CMK (cell line): ENCODE measurements around the gene SLC16A12.
"Not testable (repeated sequence)": the region's sequence is repeated elsewhere in the genome, so short reads cannot be mapped to it uniquely, and the experiment has no call there.

Experiments
- DNase-seq: peaks from one replicate; pipeline ENCODE4 v3.0.0-alpha.2; 2010; ENCODE audit warnings: low read depth

Gene SLC16A12

DNA sequence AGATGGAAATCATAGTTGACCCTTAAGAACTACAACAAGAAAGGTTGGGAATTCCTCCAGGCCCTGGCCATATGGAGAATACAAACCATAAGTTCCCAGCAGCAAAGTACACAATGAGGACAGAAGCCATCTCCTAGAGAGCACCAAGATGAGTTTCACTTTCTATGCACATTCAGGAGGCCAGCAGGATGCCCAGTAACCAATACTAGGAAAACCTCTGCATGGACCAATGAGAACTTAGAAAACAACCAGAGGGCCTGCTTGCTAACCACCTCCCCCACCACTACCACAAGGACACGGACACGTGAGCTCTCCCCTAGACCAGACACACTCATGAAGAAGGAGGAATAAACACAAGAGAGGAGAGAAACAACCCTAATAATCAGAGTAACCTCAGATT lies 64.8 kb downstream of the SLC16A12 start:
- DNase-seq = no peak

DNA sequence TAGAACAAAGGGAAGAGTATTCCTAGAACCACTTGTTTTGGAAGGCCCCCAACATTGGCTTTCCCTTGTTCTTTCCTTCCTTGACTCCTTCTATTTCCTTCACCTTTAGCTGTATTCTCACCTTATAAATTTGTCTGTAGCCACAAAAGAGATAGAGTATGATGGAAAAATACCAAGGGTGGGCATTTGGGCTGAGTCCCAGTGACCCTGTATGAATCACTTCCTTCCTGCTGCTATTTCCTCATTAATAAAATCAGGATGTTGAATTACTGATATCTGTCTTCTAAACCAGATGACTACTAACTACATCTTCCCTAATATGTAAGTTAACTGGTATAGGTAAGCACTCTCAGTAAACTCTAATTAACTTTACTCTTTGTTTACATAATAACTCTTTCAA lies 65.9 kb downstream of the SLC16A12 start:
- DNase-seq = no peak

- DNase-seq = no peak
These were observed 67.0 kb downstream of the SLC16A12 start for GRCh38 chr10:89468191-89468965.

GRCh38 chr10:89466599-89467035 lies 68.8 kb downstream of the SLC16A12 start:
- DNase-seq = no peak

- no peak for DNase-seq
These were observed 70.2 kb downstream of the SLC16A12 start for GRCh38 chr10:89465196-89465595.

GRCh38 chr10:89463846-89464537 lies 71.4 kb downstream of the SLC16A12 start:
- no peak for DNase-seq

GRCh38 chr10:89458784-89459183 lies 76.6 kb downstream of the SLC16A12 start:
- DNase-seq = no peak

- DNase-seq = no peak
These were observed 77.1 kb downstream of the SLC16A12 start for GRCh38 chr10:89458291-89458690.

DNA sequence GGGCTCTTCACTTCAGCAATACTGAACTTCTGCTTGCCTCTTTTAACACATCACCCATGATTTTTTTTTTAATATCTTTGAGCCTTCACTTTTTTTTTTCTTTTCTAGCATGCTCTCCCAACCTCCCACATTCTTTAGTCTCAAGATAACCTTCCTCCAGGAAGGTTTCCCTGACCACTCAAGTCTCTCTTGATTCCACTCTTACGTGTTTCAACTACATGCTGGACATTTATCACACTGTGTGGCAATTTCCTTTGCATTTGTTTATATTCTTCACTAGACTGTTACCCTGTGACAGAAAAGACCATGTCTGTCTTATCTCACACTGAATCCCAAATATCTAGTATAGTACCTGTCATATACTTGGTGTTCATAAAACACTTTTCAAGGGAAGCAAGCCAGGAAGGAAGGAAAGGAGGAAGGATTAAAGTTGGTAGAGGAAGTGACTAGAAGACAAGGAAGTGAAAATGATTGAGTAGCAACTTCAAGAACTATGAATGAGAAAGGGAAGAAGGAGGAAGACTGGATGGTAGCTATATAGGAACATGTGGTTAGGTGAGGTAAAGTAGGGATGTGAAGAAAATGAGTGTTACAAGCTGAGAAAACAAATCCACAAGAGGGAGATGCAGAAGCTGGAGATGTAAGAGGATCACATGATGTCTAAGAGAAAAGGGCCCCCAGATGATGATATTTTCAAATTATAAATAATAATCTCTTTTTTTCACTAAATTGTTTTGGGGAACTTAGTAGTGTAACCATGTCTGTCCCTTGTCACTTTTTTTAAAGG lies 80.6 kb downstream of the SLC16A12 start:
- no peak for DNase-seq

DNA sequence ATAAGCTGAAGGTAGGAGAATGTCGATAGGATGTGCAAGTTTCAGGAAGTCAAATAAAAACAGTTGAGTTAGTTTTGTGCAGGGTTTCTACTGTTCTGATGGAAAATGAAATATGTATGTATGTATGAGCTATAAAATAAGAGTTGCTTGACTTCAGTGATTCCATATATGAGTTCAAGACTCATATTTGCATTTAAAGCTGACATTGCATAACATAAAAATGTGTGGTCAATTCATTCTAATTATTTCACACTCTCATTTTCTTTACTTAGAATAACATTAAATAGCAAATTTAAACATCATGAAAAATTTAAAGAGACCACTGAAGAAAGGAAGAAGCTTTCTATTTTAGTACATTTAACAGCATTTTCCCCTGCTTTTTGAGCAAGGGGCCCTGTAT lies 83.2 kb downstream of the SLC16A12 start:
- DNase-seq = no peak

DNA sequence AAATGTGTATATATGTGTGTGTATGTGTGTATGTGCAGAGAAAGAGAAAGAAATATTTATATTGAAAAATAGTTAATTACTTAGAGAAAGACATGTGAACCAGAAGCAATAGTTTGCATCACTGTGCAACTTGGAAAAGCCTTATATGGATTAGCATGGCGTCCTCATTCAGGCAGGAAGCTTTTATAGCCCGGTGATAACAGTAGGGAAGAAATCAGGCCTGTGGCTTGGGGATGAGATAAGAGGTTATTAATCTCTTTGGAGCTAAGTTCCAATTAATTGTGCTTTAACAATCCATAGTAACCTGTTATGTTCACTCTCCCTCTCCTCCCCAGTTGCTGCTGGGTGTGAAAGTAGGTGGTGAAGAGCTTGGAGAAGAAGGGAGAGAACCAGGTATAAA lies 84.5 kb downstream of the SLC16A12 start:
- DNase-seq = no peak

DNA sequence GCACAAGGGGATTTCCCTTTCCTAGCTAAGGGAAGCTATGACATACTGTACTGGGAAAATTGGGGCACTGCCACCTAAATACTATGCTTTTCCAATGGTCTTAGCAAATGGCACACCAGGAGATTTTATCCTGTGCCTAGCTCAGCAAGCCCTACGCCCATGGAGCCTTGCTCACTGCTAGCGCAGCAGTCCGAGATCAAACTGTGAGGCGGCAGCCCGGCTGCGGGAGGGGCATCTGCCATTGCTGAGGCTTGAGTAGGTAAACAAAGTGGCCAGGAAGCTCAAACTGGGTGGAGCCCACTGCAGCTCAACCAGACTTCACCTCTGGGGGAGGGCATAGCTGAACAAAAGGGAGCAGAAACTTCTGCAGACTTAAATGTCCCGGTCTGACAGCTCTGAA lies 90.6 kb downstream of the SLC16A12 start:
- not testable (repeated sequence) for DNase-seq

GRCh38 chr10:89442289-89442688 lies 93.1 kb downstream of the SLC16A12 start:
- DNase-seq = no peak

DNA sequence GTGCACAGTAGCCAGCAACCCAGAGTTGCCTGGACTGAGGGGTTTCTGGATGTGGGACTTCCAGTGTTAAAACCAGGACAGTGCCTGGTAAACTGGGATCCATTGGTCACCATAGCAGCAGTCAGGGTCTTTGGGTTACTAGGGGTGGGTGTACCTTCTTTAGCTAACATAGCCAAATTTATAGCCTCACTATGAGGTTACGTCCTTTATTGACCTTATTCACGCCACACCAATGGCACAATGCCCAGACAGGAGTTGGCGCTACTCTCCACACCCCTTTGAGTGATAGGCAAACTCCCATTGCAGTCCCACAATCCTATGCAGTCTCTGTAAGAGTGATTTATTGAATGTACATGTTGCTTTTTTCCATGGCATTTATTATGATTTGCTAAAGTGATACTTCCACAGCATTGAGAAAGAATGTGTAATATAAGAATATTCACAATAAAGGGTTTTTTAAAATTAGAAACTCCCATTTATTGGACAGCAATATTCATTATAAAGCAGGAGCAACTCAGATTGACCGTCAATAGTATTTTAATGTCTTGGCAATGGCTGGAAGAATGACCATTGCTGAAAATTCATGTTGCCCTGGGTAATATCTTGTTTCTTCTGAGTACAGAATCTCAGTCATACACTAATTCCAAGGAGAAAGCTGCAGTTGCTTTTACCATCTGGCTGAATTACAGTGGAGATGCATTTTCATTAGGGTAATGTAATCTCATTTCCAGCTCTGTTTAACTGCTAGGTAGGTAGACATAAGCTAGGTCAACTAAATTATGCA lies 95.0 kb downstream of the SLC16A12 start:
- DNase-seq = no peak

DNA sequence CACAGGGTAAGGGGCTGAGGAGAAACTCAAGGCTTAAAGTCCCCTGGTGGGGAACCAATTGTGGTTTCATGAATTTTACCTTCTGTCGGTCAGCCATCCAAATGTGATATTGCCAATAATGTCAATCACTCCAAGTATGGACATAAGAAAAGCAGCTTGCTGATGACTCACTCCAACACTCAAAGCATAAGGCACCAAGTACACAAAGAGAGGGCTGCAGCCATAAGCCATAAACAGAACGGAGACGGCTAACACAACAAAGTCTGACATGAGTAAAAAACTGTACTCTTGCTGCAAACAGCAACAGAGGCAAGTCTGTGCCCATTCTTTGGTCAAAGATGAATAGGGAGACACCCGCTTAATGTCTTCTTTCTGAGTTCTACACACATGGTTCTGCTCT lies 96.9 kb downstream of the SLC16A12 start:
- no peak for DNase-seq

DNA sequence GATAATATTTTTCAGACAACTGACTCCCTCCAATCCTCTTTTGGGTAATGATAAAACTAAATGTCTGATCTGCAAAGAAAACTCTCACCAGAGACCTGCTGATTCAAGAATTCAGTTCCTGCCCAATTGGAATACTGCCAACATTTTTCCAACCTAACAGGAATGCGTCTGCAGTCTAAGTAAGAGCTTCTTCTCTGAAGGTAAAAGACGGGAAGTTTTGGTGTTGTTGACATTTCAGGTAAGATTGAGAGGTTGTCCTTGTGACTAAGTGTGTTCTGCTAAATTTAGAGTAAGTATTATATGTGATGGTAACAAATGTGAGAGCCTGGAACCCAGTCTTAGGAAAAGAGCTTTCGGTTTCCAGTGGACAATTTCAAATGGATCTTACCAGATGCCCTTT lies 103.4 kb downstream of the SLC16A12 start:
- DNase-seq = no peak

DNA sequence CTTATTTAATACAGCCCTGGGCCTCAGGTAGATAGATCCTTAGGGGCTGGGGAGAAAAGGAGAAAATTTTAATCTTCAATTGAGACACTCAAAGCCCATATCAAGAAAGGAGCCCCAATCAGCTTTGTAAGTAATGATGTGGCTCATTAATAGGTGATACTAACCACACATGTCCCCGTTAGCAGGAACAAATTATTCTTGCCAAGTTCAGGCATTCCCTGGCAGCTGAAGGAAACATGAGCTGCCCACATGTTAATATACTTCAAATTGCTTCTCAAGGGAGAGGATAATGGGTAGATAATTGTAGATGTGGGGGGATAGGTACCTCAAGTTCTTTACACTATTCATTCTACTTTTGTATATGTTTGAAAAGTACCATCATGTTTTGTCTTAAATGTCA lies 106.5 kb downstream of the SLC16A12 start:
- DNase-seq = no peak

- DNase-seq = no peak
These were observed 107.8 kb downstream of the SLC16A12 start for GRCh38 chr10:89427629-89428028.

- DNase-seq = no peak
These were observed 109.0 kb downstream of the SLC16A12 start for GRCh38 chr10:89426230-89426868.

- DNase-seq = no peak
These were observed 110.4 kb downstream of the SLC16A12 start for GRCh38 chr10:89425000-89425399.

GRCh38 chr10:89421018-89421476 lies 114.3 kb downstream of the SLC16A12 start:
- DNase-seq = no peak
